Endometrial microvascular endothelial cells (primary cell): ENCODE measurements around the gene GOLGA6L6. TPM values are rescaled to one million over a fixed set of nuclear protein-coding genes. Genes with fewer than 3 reads are reported as not detected.
"Not testable (repeated sequence)": the region's sequence is repeated elsewhere in the genome, so short reads cannot be mapped to it uniquely, and the experiment has no call there.

ENCODE experiments used
- in situ Hi-C: cut with HindIII; loops from 2 replicates; pipeline ENCODE4 v1.10.0; 2017; ENCODE audit warnings: low sequenced_read_pairs, low pct_unique_long_range_greater_than_20kb; ENCODE audit errors: inconsistent ontology term
- total RNA-seq: library from RNA; depleted of rRNA; stranded (reverse); fragments of >200 nt; gene quantifications from one replicate; pipeline ENCODE4 v1.2.3, GENCODE V29; 2015; ENCODE audit errors: inconsistent ontology term

GOLGA6L6 gene, protein sequence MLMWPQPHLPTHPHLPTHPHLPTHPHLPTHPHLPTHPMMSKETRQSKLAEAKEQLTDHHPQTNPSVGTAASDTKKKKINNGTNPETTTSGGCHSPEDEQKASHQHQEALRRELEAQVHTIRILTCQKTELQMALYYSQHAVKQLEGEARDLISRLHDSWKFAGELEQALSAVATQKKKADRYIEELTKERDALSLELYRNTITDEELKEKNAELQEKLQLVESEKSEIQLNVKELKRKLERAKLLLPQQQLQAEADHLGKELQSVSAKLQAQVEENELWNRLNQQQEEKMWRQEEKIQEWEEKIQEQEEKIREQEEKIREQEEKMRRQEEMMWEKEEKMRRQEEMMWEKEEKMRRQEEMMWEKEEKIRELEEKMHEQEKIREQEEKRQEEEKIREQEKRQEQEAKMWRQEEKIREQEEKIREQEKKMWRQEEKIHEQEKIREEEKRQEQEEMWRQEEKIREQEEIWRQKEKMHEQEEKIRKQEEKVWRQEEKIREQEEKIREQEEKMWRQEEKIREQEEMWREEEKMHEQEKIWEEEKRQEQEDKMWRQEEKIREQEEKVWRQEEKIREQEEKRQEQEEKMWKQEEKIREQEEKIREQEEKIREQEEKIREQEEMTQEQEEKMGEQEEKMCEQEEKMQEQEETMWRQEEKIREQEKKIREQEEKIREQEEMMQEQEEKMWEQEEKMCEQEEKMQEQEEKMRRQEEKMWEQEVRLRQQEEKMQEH
- not detected for total RNA-seq

DNA sequence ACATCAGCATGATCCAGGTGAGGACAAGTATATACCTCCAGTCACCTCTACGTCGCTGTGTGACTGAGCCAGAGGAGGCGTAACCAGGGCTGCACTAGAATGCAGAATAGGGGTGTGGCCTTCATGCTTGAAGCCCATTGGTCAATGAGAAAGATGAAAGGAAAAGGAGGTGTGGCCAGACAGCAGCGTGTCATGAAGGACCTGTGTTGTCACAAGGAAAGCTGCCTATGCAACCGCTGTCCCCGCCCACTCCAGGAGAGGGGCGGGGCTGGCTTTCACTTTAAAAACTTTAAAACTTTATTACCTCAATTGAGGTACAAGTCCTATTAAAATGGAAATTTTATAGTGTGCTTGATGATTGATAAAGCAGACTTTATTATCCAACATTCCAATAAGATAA lies at the start of gene GOLGA6L6:
Gene GOLGA6L6 (minus strand): TSS at position 101 of the 400 bp plus-strand sequence. CDS start 91 bp downstream, at position 10.
- in situ Hi-C loops = not testable (repeated sequence)

DNA sequence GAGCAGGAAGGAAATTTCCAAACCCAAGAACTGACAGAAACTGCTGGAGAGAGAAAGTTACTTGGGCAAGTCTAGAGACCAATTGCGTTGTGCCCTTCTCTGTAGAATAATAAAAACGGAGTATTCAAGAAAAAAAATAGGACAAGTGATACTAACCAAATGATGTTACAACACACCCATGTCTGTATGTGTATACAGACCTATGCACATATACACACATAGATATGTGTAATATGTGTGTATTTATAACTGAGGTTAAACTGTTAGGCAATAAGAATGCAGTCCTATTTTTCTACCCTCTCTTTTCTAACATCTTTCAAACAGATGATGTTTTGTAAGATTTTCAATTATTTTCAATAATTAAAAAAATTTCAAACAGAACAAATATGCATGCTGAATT lies 48.5 kb upstream of the GOLGA6L6 start:
- in situ Hi-C loops = not testable (repeated sequence)

DNA sequence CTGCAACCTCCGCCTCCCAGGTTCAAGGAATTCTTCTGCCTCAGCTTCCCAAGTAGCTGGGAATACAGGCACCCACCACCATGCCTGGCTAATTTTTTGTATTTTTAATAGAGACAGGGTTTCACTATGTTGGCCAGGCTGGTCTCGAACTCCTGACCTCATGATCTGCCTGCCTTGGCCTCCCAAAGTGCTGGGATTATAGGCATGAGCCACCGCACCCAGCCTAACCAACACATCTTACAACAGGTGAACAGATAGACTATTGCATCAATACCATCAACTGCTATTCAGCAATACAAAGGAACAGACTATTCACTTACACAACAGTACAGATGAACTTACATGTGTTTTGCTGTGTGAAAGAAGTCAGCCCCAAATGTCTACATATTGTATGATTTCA lies 45.2 kb upstream of the GOLGA6L6 start:
- in situ Hi-C loops = not testable (repeated sequence)

DNA sequence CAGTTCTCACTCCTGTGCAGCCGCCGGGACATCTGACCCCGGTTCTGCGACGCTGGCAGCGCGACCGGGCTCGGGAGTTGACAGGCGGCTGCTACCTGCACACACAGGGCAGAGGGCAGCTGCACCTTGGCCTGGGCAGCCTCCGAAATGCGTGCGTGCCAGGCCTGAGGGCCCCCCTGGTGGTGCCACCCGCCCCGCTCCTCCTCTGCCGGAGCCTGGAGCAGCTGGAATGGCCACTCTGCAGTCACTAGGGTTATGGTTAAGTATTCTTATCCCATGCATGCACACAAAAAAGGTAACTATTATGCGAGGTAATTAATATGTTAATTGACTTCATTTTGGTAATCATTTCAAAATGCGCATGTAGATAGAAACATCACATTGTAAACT lies 41.1 kb upstream of the GOLGA6L6 start:
- in situ Hi-C loops = not testable (repeated sequence)

DNA sequence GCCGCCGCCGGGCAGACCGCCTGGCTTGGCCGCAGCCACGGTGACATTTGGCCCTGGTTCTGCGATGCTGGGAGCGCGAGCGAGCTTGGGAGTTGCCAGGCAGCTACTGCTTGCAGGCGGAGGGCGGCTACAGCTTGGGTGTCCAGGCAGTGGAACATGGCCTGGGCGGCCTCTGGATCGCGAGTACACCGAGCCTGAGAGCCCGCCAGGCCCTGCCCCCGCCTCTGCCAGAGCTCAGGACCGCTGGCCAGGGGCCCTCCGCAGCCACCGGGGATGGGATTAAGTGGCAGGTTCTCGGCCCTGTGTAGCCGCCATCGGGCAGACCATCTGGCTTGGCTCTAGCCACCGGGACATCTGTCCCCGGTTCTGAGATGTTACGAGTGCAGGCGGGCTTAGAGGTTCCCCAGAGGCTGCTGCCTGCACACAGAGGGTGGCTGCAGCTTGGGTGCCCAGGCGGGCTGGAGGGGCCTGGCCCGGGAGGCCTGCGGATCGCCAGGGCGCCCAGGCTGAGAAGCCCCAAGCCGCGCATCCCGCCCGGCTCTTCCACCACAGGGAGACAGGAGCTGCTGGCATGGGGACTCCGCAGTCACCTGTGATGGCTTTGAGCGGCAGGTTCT lies 40.6 kb upstream of the GOLGA6L6 start:
- in situ Hi-C loops = not testable (repeated sequence)

DNA sequence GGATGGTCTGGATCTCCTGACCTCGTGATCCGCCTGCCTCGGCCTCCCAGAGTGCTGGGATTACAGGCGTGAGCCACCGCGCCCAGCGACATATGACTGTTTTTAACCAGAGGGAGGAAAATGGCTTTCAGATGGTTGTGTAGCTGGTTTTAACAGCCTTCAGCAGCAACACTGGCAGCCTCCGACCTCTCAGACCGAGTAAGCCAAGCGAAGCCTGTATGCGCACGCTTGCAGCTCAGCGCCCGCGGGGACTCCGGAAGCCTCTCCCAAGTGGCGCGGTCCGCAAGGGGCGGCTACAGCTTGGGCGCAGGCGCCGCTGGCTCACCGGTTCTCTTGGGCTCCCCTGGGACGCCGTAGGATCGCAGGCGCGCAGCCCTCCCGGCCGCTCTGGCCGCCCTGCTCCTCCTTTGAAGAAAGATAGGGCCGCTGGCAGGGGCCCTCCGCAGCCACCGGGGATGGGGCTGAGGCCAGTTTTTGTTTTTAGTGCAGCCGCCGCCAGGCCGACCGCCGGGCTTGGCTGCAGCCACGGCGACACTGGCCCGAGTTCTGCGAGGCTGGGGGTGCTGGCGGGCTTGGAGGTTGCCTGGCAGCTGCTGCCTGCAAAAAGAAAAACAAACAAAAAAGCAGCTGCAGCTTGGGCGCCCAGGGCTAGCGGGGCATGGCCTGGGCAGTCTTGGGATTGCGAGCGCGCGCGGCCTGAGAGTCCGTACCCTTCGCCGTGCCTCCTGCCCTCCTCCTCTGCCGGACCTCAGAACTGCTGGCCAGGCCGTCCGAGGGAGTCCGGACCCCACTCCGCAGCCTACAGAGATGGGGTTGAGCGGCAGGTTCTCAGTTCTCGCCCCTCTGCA lies 39.9 kb upstream of the GOLGA6L6 start:
- in situ Hi-C loops = not testable (repeated sequence)

DNA sequence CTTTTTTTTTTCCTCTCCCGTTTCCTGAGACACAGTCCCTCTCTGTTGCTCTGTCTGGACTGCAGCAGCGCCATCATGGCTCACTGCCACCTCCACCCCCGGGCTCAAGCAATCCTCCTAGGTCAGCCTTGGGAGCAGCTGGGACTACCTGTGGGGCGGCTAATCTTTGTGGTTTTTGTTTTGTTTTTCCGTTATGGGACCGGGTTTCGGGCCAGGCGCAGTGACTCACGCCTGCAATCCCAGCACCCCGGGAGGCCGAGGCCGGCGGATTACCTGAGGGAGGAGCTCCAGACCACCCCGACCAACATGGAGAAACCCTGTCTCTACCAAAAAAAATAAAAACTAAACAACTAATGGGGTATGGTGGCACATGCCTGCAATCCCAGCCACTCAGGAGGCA lies 38.1 kb upstream of the GOLGA6L6 start:
- in situ Hi-C loops = not testable (repeated sequence)

DNA sequence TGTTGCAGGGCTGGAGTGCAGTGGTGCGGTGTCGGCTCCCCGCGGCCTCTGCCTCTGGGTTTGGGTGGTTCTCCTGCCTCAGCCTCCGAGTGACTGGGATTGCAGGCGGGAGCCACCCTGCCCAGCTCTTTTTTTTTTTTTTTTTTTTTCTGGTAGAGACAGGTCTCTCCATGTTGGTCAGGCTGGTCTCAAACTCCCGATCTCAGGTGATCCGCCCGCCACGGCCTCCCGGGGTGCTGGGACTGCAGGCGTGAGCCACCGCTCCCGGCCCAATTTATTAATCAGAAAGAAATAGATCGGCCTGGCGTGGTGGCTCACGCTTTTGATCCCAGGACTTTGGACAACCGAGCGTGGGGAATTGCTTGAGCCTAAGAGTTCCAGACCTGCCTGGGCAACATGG lies 9.7 kb upstream of the GOLGA6L6 start:
- in situ Hi-C loops = not testable (repeated sequence)

DNA sequence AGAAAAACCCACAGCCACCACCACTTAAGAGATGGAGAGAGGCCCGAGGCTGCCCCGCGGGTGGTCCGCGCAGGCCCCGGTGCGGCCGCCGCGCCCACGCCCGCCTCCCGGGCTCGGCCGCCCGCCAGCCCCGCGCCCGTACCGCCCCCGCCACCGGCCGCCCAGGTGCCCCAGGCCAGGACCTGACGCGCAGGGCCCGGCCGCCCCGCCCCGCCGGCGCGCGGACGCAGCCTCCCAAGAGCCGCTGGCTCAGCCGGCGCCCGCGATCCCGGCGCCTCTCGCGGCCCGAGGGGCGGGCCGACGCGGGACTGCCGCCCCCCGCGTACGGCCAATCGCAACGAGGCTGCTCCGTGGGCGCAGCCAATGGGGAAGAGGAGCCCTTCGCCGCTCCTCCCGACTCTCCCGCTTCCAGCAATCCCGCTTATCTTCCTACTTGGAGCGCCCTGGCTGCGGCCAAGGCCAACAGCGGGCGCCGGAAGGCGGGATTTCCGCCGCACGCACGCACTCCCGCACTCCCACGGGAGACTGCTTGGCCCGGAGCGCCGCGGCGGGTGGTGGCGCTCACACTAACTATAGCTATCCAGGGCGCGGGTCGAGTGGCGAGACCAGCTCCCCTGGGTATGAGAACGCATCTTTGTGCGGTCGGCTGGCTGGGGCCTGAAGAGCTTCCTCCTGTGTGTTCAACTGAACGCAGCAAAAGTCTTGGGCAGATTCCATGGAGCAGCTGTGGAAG lies 35.5 kb downstream of the GOLGA6L6 start:
- in situ Hi-C loops = not testable (repeated sequence)

DNA sequence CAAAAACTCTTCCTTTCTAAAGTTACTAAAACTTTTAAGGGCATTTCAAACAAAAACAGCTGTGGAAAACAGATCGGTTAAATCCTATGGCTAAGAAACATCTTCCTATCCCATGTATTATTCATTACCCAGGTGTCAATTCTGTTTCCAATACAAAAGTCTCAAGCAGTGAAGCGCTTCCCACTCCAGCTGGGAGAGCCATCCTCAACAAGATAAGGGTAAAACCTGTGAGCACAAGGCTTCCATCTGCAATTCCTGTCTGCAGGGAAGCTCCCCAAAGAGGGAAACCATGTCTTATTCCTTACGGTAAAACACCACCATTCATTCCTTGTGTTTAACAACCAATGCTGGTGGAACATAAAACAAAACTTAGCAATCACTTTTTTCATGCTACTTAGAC lies 38.8 kb downstream of the GOLGA6L6 start:
- in situ Hi-C loops = not testable (repeated sequence)

DNA sequence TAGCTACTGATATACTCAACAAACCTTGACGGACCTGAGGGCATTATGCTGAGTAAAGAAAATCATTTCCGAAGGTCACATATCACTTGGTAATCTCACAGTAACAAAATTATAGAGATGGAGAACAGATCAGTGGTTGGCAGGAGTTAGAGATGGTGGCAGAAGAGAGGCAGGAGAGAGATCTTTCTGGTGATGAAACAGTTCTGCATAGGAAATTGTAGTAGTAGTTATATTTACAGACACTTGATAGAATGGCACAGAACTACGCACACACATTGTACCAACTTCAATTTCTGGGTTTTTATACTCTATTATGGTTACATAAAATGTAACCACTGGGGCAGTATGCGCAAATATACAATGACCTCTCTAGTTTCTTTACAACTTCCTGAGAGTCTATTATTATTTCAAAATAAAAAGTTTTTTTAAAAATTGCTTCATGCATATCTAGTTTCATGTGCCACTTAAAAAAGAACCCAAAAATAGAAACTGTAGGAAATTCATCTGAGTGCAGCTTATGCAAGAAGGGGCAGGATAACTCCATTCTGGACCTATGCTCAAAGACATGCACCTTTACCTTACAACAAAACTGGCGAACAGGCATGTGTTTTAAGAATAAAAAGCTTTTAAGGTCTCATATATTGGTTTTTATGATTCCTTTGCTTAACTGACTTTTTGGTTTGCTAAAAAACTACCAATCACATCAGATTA lies 39.9 kb downstream of the GOLGA6L6 start:
- in situ Hi-C loops = not testable (repeated sequence)

DNA sequence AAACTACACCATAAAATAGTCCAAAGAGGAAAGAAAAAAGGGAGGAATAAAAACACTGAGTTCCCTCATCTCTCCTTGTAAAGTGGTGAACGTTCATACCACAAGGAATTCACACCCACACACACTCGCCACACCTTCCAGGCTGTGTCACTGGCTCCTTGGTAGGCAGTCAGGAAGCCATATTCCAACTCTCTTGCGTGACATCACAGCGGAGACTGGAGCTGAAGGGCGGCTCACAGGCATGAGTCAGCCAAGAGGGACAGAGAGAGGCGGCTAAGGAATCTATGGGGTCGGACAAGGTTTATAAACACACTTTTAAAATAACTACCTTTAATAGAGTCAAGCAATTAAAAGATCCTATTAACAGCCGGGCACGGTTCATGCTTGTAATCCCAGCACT lies 43.8 kb downstream of the GOLGA6L6 start:
- in situ Hi-C loops = not testable (repeated sequence)

DNA sequence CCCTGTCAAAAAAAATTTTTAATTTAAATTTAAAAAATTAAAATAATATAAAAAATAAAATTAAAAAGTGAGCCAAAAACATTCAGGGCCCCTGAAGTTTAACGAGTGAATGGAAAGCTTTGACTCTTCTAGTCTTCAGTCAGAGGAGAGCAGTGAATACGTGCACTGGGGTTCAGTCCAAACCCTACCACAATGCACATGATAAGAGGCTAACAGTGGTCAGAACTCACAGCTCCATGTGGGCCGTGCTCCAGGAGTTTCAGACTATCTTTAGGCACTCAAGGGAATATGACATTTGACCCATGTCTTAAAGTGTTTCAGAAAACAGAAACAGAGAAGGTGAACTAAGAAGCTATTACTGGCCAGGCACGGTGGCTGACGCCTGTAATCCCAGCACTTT lies 48.6 kb downstream of the GOLGA6L6 start:
- in situ Hi-C loops = not testable (repeated sequence)

DNA sequence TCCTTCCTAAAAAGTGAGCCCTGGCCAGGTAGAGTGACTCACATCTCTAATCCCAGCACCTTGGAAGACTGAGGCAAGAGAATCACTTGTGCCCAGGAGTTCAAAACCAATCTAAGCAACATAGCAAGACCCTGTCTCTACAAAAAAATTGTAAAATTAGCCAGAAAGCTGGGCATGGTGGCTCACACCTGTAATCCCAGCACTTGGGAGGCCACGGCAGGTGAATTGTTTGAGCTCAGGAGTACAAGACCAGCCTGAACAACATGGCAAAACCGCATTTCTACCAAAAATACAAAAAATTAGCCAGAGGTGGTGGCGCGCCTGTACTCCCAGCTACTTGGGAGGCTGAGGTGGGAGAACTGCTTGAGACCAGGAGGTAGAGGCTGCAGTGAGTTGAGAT lies 49.0 kb downstream of the GOLGA6L6 start:
- in situ Hi-C loops = not testable (repeated sequence)

DNA sequence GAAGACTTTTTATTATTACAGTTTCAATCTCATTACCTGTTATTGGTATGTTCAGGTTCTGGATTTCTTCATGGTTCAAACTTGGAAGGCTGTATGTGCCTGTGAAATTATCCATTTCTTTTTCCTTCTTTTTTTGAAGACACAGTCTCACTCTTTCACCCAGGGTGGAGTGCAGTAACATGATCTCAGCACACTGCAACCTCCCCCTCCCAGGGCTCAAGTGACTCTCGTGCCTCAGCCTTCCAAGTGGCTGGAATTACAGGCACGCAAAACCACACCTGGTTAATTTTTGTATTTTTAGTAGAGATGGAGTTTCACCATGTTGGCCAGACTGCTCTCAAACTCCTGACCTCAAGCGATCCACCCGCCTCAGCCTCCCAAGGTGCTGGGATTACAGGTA lies 52.3 kb downstream of the GOLGA6L6 start:
- in situ Hi-C loops = not testable (repeated sequence)
